HG03097 (cell line): ENCODE data around the gene PRSS8.
A peak's percentile ranks its signal among the peaks of the same experiment; 100 is the strongest.
"Not testable (repeated sequence)": the region's sequence is repeated elsewhere in the genome, so short reads cannot be mapped to it uniquely, and the experiment has no call there.

Source experiments
- ATAC-seq: cut with Tn5 transposase; IDR thresholded peaks from one replicate; pipeline ENCODE4 v1.9.1; 2021; ENCODE audit not compliant: unreplicated experiment, low FRiP score

Gene PRSS8

DNA sequence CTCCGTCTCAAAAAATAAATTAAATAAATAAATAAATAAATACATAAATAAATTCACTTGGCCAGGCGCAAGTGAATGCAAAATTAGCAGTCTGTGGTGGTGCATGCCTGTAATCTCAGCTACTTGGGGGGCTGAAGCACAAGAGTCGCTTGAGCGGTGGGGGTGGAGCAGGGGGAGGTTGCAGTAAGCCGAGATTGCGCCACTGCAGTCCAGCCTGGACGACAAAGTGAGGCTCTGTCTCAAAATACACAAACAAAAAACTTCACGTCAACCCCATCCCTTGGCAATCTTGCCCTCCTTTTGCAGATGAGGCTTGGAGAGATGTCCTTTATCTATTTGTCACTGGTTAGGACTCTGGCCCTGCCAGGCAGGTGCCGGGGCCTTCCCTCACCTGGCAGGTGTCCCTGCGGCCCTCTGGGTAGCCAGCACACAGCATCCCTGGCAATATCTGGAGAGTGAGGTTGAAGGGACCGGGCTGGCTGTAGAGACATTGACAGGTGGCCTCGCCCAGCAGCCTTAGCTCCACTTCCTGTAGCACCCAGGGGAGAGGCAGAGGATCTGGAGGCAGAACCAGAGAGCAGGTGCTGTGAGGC, 10.0 kb upstream of the PRSS8 start:
- no peak for ATAC-seq

DNA sequence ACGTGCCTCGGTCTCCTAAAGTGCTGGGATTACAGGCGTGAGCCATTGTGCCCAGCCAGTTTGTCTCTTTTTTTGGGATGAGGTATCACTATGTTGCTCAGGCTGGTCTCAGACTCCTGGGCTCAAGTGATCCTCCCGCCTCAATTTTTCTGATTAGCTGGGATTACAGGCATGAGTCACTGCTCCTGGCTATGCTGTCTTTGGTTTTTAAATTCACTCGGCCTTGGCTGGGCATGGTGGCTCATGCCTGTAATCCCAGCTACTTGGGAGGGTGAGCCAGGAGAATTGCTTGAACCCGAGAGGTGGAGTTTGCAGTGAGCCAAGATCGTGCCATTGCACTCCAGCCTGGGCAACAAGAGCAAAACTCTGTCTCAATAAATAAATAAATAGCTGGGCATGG, 8.9 kb upstream of the PRSS8 start:
- ATAC-seq: not testable (repeated sequence)

DNA sequence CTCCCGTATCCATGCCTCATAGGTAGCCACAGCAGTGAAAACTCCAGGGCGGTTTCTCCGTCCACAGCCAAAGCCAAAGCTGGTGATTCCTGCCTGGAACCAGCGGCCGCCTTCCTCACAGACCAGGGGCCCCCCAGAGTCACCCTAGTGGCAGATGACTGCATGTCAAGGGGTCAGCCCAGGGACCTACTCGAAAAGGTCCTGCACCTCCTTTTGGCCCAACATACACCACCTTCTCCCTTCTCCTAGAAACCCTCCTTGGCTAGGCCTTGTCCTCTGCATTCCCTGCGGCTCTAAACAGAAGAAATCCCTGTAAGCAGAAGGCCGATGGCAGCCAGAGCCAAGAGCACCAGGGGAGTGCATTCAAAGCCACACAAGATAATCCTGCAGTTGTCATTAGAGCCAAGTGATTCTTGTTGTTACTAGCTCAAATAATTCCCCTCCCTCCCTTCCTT, 8.2 kb upstream of the PRSS8 start:
- no peak for ATAC-seq

DNA sequence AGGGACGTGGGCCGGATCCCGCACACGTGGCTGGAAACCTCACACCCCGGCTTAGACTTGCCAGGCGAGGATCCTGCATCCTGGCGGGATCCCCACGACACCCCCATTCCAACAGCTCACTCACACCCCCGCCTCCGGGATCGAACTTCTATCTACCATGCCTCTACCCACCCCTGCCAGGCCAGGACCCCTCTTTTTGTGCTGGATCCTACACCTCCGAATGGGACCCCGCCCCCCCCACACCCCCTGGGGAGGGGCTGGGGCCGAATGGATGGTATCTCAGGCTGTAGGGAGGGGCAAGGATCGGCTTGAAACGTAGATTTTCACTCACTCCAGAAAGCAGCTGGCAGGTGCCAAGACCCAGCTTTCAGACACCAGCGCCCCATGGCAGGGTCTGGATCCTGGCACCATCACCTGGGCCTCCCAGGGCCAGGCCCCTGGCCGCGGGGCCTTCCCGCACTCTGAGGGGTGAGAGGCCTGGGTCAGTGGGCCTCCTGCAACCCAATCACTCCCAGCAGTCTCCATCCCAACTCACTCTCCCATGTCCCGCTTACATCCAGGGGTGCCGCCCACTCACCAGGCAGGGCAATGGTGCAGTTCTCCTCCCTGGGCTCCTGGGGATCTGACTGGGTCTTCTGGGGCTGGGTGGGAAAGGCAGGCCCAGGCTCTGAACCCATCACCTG, 7.6 kb upstream of the PRSS8 start:
- ATAC-seq: no peak

DNA sequence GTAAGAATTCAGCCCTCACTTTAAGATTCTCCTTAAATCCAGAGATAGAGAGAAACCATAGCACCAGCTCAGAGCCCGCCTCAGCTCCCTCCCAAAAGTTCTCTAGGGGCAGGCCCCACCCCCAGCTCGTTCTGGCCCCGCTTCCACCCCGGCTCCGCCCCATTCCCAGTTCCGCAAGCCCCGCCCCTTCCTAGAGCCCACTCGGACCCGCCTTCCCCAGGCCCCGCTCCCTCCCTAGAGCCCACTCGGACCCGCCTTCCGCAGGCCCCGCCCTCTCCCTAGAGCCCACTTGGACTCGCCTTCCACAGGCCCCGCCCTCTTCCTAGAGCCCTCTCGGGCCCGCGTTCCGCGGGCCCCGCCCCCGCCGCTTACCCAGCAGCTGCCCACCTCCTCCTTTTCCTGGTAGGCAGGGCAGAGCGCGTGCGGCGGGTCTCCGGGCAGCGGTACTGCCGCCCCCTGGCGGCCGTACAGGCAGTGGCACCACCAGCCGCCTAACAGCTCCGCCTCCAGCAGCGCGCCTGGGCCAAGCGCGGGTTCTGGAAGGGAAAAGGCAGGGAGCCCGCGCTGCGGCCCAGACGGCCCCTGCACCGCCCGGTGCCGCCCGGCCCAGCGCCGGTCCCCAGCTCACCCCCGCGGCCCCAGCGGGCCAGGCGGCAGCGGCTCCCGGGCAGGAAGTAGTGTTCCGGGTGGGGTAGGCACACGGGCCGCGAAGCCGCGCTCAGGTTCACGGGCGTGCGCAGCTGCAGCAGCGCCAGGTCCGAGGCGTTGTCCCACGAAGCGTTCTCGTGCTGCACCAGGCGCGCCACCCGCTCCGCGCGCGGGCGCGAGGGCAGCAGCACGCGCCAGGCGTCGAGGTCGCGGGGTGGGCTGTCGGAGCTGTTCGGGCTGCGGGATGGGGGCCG, 6.8 kb upstream of the PRSS8 start:
- ATAC-seq: peak; percentile 88

DNA sequence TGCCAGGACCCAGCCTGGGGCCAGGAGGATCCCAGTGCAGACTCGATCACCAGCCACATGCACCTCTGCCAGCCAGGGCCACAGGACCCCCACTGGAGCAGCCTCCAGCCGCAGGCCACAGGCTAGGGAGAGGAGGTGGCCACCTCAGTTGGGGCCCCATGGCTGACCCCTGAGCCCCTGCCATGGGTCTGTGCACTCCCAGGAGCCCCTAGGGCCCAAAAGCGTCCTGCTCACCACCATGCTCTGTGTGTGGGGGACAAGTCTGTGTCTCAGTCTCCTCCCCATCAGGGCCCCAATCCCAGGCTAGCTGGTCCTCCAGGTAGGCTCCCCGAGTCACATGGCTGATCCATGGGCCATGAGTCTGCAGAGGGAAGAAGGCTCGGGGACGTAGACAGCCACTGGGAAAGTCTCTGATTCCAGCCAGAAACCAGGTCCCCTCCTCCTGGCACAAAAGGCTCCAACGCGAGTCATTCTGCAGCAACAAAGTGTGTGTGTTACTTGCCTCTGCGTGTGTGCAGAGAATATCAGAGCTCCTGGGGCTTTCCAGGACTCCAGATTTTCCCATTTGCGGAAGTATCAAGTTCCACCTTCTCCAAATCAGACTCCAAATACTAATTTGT, 6.1 kb upstream of the PRSS8 start:
- no peak for ATAC-seq

DNA sequence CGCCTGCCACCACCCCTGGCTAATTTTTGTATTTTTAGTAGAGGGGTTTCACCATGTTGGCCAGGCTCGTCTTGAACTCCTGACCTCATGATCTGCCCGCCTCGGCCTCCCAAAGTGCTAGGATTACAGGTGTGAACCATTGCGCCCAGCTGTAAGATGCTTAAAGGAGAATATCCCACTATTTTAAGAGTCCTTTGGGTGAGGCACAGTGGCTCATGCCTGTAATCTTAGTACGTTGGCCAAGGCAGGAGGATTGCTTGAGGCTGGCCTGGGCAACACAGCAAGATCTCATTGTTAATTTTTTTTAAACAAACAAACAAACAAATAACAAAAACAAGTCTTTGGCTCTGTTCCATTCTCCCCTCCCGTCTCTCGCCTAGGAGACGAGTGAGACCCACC, 5.5 kb upstream of the PRSS8 start:
- ATAC-seq: not testable (repeated sequence)

DNA sequence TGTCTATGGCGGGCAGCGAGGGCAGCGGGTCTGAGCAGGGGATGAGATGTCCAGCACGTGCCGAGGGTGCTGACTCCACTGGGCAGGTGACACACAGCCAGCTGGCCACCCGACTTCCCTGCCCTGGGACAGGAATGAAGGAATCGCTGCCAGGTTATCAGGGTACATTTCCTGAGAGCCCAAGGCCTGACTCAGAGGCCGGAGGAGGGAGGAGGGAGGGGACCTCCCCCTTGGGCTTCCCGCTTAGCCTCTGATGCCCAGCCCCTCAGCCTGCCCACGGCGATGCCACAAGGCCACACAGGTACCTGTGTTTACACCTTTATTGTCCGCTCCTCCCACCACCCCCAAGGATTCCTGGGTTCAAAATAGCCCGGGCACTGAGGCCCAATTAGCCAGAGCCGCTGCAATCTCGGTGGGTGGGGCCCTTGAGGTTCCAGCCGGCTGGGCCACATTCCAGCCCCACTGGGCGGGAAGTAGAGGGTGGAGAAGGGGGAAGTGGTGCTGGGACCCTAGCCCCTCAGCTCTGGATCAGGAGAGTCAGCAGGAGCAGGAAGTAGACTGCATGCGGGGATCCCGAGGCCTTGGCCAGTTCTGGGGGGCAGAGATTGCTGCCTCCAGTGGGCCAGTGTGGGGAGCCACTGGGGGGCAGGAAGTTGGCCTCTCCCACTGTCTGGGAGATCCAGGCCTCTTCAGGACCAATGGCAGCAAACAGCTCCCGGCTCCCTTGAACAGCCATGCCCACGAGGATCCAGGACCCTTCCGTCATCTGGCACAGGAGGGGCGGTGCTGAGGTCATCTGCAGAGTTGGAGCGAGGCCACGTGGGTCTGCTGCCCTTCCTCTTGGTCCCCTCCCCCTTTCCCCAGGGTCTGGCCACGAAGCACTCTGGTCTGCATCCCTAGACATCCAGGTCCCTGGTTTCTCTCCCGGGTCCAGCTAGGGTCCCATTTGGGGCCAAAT, 3.4 kb upstream of the PRSS8 start:
- no peak for ATAC-seq

DNA sequence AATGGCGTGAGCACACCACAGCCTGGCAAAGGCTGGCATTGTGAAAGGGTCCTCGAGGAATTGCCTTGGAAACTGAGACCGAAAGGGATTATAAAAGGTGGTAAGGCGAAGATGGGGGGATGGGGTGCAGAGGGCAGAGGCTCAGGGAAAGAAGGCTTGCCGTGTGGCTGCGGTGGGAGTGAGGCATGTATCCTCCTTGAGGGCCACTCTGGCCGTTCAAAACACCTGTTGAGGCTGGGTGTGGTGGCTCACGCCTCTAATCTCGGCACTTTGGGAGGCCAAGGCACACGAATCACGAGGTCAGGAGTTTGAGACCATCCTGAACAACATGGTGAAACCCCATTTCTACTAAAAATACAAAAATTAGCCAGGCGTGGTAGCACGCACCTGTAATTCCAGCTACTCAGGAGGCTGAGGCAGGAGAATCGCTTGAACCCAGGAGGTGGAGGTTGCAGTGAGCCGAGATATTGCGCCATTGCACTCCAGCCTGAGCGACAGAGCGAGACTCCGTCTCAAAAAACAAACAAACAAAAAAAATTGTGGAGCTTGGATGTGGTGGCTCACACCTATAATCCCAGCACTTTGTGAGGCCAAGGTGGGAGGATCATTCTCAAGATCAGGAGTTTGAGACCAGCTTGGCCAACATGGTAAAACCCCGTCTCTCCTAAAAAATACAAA, 1.4 kb upstream of the PRSS8 start:
- not testable (repeated sequence) for ATAC-seq

DNA sequence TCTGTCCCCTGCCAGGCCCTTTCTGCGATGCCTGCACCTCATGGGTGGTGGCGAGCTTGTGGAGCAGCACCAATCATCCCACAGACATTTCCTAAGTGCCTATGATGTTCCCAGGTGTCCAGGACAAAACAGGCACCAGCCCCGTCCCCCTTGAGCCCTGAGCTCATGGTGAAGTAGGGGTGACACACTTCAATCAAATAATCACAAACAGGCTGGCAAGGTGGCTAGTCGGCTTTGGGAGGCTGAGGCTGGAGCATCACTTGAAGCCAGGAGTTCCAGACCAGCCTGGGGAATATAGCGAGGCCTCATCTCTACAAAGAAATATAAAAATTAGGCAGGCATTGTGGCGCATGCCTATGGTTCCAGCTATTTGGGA, 748 bp upstream of the PRSS8 start:
- ATAC-seq: no peak

DNA sequence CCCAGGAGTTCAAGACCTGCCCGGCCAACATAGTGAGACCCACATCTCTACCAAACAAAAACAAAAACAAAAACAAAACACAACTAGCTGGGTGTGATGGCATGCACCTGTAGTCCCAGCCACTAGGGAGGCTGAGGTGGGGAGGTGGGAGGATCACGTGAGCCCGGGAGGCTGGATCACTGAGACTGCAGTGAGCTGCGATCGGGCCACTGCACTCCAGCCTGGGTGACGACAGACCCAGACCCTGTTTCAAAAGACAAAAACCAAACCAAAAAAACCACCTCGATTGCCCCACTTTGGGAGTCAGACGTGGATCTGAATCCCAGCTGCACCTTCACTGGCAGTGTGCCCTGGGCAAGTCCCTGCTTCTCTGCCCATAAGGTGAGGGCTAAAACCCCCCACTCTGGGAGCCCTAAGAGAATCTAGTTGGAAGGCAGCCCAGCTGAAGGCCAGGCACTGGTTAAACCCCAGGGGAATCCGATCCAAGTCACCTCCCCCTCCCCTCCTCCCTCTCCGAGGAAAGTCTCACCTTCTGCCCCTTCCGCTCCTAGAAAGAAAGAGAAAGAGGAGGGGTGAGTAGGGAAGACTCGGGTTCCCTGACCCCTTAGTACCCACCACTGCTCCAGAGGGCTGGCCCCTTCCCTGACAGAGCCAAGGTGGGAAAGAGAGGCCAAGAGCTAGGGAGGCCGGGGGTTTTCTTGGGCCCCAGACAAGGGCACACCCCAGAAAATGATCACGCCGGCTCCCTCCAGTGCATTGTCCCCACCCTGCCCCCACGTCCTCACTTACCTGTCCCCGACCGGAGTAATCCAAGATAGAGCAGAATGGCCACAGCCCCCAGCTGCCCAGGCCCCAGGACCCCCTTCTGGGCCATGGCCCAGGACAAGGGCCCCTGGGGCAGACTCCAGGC, 647 bp downstream of the PRSS8 start:
- no peak for ATAC-seq

DNA sequence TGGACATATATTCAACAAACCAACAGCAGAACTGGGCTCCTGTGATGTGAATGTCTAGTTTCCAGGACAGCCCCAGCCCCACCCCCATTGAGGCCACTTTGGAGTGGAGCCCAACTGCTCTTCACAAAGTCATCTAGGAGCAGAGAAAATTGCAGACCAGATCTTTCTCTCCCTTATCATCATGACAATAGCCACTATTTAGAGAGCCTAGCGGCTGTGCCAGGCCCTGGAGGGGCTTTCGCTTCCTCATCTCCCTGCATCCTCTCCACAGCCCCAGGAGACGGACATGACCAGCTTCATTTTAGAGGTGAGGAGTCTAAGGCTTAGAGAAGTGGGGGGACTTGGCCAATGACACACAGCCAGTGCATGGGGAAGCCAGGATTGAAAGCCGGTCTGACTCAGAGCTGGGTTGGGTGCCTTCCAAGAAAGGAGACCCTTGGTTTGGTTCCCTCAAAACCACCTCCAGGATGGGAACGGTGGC, 1.4 kb downstream of the PRSS8 start:
- no peak for ATAC-seq

DNA sequence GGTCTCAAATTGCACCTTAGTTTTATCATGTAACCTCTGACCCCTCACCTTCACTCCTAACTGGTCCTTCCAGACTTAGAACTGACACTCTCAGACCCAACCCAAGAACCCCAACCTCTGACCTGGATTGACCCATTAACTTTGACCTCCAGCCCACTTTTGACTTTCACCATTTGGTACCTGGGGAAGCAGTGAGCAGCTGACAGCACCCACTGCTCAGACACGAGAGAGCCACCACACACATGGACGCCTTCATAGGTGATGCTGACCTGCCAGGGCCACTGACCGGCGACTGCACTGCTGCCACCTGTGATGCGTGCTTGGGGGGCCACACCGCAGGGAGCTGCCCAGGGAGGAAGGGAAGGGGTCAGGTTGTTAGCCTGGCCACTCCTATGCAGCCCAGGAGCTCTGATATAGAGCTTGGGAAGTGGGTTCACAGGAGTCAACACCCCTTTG, 2.5 kb downstream of the PRSS8 start:
- ATAC-seq: no peak

DNA sequence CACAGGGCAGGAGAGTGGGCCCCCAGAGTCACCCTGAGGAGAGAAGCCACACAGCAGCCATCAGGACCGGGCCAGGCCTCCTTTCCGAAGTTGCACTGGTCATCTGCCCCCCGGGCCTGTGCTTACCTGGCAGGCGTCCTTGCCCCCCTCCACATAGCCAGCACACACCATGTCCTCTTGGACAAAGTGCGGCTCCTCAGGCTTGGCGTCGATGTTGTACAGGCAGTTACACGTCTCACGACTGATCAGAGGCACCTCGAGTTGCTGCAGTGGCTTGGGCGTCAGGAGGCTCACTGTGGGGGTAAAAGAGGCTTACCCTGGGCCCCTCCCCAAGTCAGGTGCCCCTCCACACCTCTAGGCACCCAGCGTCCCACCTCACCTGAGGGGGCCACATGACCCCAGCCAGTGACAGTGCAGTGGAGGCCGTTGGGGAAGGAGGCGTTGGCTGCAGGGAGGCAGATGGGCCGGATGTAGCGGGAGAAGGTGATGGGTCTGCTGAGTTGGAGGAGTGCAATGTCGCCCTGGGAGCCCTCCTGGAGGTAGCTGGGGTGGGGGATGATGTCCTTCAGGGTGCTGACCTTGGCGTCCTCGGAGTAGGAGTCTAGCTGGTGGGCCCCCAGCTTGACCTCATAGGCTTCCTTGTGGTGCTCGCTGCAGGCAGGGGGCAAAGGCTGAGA, 3.1 kb downstream of the PRSS8 start:
- no peak for ATAC-seq

DNA sequence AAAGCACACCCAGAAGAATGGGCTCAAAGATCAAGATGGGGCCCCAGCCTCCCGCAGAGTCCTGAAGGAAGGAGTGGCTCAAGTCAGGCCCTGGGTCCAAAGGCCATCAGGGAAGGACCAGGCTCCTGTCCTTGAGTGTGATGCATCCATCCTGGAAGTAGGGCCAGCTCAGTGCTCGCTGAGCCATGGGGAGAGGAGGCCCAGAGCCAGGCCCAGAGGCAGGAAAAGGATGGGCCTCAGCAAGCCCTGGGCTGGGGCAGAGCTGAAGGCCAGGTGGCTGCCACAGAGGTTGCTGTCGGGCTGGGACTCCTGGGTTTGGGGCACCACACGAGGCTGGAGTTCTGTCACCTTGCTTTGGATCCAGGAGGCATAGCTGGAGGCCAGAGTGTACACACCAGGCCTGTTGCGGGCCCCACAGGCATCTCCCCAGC, 3.7 kb downstream of the PRSS8 start:
- no peak for ATAC-seq

DNA sequence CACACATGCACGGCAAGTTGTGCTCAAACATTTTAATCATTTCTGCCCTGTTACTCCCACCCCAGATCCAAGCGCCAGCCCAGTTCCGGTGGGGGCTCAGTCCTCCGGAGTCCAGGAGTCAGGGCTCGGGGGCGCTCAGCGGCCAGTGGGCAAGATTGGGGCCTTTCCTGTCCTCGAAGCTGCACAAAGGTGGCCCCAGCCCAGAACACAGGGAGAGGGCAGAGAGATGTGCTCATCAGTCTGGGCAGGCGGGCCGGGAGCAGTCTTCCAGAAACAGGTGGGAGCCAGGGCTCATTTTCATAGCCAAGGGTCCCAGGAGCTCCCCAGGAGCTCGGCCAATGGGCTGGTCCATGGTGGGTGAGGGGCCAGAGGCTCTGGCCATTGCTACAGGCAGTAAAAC, 4.1 kb downstream of the PRSS8 start:
- no peak for ATAC-seq

DNA sequence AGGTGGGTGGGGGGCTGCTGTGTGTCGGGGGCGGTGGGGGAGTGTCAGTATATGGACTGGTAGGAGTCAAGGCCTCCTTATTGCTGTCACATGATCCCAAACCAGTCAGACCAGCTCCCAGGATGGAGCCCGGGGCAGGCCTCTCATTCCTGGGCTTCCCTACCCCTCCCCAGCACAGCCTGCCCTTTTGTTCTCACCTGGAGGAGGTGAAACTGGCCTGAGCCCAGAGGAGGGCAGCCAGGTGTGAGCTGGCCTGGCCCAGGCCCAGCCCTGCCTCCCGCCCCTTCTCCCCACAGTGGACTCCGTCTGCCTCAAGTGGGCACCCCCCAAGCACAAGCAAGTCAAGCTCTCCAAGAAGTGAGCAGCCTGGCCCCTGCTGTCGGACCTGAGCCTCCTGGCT, 4.6 kb downstream of the PRSS8 start:
- ATAC-seq: no peak
